GM19043 (cell line): ENCODE measurements around the gene SMIM29.

ENCODE experiments used
- ATAC-seq: cut with Tn5 transposase; IDR thresholded peaks from one replicate; pipeline ENCODE4 v1.9.1; 2021; ENCODE audit warnings: low read depth; ENCODE audit not compliant: unreplicated experiment

Gene SMIM29

DNA sequence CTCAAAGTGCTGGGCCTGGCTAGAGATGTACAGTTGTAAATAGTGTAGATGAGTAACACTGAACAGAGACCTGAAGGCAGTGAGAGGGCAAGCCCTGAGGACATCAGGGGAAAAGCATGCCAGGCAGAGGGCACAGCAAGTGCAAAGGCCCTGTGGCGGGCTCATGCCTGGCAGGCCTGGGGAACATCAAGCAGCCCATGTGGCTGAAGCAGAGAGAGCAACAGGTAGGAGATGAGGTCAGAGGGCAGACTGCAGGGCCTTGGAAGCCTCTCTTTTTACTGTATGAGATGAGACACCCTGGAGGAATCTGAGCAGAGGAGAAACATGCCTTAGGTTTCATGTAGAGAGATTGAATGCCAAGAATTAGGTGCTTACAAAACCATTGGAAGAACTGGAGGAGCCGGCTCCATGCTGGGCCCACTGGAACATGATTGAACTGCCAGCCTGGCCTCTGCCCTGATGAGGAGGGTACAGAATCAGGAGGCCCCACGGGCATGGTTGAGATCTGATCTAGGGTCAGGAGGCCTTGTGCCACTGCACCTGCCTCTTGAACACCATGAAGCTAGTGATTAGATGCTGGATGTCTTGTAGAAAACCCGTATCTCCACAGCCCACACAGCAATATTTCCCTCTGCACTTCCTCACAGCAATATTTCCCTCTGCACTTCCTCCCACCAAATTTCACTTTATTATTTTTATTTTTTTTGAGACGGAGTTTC lies 18.0 kb downstream of the SMIM29 start:
- ATAC-seq: no peak

DNA sequence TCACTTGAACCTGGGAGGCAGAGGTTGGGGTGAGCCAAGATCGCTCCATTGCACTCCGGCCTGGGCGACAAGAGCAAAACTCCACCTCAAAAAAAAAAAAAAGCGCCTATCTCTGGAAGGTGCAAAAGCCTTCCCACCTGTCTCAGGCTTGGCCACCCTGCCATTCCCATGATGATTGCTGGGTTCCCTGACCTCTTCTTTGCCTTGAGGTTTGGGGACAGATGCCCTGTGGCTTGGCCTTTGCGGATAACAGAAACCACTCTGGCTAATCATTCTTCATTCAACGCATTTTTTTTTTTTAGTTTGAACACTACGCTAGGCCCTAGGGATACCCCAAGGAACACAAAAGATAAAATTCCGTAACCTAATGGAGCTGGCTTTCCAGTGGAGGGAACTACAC lies 18.9 kb downstream of the SMIM29 start:
- ATAC-seq: no peak

DNA sequence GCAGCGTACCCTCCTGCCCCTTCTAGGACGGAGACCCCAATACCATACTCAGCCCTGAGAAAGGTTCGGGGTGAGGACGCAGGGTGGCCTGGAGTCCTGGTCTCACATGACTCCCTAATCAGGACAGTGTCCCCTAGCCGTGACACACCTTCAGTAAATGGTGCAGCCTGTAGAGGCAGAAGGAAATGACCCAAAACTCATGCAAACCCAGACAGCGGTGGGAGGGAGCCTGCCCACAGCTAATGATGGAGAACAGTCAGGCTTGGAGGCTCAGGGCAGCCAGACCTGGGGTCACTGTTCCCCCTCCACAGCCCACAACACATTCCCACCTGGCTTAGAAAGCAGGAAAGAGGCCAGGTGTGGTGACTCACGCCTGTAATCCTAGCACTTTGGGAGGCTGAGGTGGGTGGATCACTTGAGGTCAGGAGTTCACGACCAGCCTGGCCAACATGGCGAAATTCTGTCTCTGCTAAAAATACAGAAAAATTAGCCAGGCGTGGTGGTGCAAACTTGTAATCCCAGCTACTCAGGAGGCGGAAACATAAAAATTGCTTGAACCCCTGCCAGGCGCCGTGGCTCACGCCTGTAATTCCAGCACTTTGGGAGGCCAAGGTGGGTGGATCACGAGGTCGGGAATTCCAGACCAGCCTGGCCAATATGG lies 20.9 kb downstream of the SMIM29 start:
- no peak for ATAC-seq

DNA sequence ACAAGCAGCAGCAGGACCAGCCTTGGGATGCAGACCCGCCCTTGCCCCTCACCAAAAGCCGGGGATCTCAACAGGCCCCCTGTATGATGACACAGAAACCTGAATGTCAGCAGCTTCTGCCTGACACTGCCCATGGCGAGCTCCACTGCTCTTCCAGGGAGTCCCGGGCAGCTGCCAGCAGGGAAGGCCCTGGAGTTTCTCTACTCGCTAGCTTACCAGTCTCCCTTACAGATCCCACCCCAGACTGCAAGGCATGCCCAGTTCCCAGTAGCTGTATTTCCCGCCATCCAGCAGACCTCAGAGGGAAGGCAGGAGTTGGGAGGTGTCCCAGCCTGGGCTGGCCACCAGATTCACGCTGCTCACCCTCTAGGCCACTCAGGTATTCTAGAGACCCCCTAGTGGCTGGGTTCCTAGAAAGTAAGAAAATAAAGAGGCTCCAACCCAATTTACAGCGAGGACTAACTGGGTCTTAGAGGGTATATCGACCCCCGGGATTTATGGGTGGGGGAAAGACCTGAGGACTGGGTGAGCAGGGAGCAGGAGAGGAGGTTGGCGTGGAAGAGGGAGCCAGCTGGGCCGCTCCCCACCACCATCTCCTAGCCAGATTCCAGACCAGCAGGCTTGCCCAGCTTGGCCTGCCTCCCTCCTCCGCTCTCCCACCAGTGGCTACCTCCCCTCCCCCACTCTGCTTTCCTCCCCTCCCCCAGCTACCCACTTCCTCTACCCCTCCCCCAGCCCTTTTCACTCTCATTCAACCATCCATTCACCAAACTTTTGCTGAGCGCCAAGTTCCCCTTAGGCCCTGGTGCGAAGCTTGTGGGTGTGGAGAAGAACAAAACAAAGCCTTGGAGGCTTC lies 21.8 kb downstream of the SMIM29 start:
- ATAC-seq: no peak

DNA sequence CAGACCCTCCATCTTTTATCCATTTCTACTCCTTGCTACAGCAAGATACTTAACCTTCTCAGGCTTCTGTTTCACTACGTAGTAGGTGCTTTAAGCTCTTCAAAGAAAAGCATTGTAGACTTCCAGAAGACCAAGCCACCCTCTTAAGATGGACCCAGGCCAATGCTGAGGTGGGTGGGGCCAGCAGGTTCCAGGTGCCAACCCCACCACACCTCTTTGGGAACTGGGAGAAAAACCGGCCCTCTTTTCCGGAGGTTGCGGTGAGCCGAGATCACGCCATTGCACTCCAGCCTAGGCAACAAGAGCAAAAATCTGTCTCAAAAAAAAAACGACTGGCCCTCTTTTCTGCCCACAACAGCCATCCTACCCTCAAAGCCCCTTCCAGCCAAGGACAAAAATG lies 22.7 kb downstream of the SMIM29 start:
- ATAC-seq: no peak

DNA sequence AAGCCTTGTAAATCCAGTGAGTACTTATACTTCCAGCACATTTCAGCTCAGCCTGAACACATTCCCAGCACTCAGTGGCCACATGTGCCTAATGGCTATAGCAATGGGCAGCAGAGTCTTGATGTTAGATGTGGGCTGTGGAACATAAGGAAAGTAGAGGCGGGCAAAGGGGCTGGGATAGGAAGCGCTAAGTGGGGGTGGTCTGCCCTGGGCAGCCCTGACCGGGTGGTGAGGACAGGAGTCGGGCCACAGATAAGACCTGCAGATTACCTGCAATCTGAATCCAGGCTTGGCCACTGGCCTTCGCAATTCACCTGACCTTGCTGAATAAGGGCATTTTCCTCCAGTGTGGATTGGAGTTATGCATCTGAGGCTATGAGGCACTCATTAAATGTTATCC lies 23.3 kb downstream of the SMIM29 start:
- no peak for ATAC-seq

DNA sequence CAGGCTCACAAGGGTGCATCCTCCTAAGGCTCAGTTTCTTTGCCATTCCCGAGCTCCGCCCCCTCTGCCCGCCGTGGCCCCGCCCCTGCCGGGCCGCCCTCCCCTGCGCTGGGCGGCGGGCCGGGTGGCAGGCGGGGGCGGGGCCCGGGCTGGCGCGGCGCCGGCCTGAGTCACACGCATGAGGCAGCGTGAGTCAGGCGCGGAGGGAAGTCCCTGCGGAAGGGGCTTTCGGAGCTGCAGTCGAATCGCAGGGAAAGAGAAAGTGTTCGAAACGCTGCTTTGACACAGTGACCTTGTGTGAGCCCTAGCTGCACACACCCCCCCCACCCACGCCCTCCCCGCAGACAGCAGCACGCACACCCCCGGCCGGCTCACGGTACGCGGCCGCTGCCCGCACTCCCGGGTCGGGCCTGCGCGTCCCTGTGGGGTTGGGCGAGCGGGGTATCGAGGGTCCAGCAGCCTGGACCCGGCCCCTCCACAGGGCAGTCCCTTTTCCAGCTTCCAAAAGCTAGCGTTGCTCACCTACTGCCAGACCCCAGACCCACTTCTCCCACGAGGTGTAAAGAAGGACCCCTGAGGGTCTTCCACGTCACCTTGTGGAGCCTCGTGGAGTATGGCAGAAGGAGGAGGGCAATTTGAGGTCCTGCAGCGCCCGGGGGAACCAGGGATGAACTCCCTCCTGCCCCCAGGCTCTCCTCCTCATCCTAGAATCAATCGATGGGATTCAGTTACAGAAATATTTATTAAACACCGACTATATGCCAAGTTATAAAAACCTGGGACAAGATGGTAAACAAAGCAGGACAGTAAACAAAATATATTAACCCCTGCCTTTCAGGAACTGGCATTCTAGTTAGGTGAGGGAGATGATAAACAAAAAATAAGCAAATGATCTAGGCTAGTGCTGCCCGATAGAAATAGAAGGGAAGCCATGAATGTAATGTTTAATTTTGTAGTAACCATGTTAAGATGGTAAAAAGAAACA lies 24.6 kb downstream of the SMIM29 start:
- ATAC-seq: peak; percentile 91

DNA sequence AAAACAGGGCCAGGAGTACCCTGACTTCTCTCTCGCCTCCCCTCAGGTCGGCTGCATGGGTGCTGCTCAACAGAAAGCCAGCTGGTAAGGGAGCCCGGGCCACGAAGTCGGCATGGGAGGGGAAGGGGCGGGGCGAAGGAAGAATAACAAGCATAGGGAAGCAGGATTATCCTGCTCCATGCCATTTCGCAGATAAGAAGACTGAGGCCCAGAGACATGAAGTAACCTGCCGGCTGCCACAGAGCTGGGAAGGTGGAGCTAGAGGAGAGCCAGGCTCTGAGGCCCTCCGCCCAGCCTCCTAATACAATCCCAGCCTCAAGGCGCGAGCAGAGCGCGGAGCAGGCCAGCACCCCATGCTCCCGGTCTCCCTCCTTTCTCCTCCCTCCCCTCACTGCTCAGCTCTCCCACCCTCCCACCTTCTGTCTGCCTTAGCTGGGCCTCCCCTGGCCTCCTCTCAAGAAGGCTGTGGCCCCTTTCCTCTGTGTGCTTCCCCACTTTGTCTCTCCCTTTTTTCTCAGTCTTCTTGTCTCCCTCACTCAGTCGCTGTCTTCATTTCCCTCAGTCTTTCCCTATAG lies 25.3 kb downstream of the SMIM29 start:
- ATAC-seq: no peak

DNA sequence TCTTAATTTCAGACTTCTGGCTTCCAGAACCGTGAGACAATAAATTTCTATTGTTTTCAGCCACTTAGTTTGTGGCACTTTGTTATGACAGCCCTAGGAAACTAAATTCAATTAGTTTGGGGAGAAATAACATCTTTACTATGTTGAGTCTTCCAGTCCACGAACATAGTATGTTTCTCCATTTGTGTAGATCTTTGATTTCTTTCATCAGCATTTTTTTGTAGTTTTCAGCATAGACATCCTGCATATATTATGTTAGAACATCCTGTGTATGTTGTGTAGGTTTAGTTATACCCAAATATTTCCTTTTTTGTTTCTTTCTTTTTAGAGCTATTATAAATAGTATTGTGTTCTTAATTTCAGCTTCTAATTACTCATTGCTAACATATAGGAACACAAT lies 30.1 kb downstream of the SMIM29 start:
- ATAC-seq: no peak

DNA sequence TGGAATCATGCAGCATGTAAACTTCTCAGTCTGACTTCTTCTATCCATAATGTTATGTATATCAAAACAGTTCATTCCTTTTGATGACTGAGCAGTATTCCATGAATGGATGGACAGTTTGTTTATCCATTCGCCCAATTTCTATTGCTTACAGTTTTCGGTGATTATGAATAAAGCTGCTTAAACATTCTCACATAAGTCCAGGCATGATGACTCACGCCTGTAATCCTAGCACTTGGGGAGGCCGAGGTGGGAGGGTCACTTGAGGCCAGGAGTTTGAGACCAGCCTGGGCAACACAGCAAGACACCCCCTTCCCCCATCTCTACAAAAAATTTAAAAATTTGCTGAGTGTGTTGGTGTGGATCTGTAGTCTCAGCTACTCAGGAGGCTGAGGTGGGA lies 35.0 kb downstream of the SMIM29 start:
- no peak for ATAC-seq

DNA sequence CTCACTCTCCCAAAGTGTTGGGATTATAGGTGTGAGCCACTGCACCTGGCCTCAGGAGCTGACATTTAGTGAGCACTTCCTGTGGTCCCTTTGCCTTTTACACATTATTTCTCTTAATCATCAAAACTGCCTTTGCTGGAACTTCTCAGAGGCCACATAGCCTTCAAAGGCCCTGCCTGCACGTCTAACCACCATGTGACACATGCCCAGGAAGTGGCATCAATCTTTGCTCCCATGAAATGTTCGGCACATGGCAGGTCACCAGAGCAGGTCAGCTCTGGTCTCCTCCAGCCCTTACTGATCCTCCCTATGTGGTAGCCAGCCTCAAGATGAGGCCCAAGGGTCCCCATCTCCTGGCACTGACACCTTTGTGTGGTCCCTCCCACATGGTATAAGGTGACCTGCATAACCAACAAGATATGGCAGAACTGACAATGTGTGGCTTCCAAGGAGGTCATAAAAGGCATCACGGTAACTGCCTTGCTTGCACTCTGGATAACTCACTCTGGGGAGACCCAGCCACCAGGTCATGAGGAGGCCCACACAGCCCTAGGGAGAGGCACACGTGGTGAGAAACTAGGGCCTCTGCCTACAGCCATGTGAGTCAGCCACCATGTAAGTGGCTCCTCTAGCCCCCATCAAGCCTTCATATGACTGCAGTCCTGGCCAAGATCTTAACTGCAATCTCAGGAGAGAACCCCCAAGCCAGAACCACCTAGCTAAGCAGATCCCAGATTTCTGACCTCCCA lies 40.9 kb downstream of the SMIM29 start:
- no peak for ATAC-seq

DNA sequence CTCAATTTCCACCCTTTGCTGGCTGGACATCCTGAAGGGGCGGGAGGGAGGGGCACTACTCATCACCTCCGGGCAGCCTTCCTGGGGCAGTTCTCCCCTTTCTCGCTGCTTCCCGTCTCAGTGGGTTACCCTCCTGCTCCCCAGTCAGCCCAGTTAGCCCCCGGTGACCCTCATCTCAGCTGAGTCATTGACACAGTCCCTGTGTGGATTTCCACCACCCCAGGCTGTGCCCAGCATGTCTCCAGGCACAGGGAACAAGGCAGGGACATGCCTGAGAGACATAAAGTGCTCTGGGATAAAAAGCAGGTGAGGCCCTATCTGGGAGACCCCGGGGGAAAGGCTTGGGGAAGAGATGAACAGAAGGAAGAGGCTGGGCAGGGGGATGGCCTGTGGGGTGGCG lies 42.1 kb downstream of the SMIM29 start:
- no peak for ATAC-seq

DNA sequence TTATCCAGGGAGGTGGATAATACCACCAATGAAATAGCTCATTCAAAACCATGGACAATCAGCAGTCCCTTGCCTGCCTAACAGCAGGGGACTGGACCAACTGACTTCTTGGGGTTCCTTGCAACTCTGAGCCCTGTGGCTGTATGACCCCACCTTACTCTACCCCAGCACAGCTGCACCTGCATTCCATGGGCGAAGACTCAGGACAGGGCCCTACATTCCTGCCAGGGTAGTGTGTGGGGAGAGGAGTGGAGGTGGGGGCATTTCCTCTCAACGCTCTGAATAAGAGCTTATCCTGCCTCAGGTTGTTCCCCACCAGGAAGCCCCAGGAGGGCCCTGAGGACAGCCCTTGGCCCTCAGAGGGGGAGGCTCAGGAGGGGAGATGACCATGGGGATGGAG lies 42.9 kb downstream of the SMIM29 start:
- ATAC-seq: no peak

DNA sequence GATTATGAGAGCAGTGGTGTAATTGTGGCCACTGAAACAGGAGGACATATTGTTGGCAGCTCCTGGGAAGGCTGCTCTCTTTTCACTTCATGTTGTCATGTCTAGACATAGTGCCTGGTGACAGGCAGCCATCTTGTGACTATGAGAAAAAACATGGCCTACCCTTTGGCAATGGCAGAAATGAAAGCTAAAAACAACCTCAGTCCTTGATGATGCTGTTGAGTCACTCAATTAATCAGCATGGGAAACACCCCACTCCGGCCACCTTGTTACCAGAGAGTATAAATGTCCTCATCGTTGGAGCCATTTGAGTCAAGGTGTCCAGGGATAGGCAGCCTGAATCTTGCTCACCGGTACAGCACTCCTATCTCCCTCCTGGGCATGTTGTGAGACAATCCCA lies 43.3 kb downstream of the SMIM29 start:
- no peak for ATAC-seq

DNA sequence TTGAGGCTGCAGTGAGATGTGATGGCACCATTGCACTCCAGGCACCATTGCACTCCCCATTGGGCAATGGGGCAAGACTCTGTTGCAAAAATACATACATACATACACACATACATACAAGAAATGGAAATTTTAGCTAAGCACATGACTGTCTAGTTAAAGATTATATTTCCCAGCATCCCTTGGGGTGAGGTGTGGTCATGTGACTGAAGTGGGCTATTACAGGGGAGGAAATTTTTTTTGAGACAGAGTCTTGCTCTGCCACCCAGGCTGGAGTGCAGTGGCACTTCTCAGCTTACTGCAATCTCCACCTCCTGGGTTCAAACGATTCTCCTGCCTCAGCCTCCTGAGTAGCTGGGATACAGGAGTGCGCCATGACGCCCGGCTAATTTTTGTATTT lies 44.1 kb downstream of the SMIM29 start:
- no peak for ATAC-seq

DNA sequence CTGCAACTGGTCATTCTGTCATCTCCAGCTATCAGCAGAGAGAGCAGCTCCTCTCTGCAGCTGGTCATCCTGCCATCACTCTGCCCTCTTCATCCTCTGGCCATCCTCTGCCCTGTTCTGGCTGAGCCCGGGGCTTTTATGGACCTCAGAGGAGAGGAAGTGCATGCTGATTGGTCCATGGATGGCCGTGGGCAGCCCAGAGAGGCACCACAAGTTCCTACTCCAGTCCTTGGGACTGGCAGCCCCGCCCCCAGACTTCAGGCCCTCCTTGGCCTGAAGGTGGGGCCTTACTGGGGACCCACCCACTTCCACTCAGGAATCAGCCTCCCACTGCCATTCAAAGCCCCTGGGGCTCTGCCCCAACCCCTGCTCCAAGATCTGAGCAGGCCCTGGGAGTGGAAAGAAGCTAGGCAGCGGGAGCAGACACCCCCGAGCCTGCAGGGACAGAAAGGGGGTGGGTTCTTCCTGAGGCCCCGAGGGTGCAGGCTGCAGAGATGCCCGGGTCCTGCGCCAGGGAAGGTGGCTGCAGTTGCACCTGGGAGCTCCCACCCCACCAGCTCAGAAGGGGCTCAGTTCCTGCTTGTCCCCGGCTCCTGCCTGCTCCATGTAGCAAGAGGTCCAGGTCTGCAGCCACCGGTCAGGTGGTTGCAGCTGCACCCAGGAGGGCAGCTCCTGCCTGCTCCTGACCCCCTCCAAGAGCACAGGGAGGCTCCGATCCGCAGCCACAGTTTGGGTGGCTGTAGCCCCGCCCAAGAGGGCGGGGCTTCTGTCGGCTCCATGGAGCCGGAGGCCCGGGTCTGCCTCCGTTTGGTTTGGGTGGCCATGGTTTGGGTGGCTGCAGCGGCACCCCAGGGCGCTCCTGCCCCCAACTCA lies 46.2 kb downstream of the SMIM29 start:
- ATAC-seq: no peak

DNA sequence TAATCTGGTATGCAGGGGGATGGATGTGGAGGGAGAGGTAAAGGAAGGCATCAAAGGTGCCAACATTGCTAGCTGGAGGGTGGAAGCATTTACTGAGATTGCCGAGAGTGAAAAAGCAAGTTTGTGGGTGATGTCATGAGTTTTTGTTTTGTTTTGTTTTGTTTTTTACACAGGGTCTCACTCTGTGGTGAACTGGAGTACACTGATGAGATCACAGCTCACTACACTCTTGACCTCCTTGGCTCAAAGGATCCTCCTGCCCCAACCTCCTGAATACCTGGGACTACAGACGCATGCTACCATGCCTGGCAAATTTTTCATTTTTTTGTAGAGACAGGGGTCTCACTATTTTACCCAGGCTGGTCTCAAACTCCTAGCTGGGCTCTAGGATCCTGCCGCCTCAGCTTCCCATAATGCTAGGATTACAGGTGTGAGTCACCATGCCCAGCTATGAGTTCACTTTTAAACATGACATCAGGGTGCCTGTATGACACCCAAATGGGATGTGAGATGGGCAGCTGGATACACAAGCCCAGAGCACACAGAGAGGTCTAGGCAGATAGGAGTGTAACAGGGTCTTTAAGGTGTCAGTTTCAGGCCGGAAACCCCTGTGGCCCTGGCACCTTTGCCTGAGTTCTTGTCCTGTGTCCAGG lies 47.2 kb downstream of the SMIM29 start:
- no peak for ATAC-seq
